Stomach (tissue), 9 donors: ENCODE measurements around the gene TPCN1. TPM values are rescaled to one million over a fixed set of nuclear protein-coding genes. Genes with fewer than 3 reads are reported as not detected.
A peak's percentile ranks its signal among the peaks of the same experiment; 100 is the strongest.

Source experiments
- DNase-seq, 2 donors: peaks; one replicate each; pipeline versions ENCODE4 v3.0.0 to v3.0.0-alpha.2; 2013 to 2019
- H3K27ac ChIP-seq, 5 donors: fragments of 200-600 bp in 4 of 5; sonication (generic) in 4 of 5; one replicate each; pipeline ENCODE4 v1.5.1; 2013 to 2019; ENCODE audit warnings: mild to moderate bottlenecking in 1 of 5, moderate library complexity in 1 of 5
- H3K27me3 ChIP-seq, 3 donors: fragments of 200-600 bp; sonication (generic); one replicate each; pipeline ENCODE4 v1.5.1; 2017 to 2019; ENCODE audit warnings: mixed run types in 1 of 3
- H3K36me3 ChIP-seq, 4 donors: fragments of 200-600 bp; sonication (generic); 1 replicate in 3 of 4; 2 replicates in 1 of 4; pipeline ENCODE4 v1.5.1; 2016 to 2019
- H3K4me1 ChIP-seq, 4 donors: fragments of 200-600 bp; sonication (generic); one replicate each; pipeline ENCODE4 v1.5.1; 2016 to 2019
- H3K4me3 ChIP-seq, 4 donors: fragments of 200-600 bp; sonication (generic) in 3 of 4; one replicate each; pipeline ENCODE4 v1.5.1; 2016 to 2019; ENCODE audit warnings: mild to moderate bottlenecking in 1 of 4
- H3K9me3 ChIP-seq, 4 donors: fragments of 200-600 bp; sonication (generic); one replicate each; pipeline ENCODE4 v1.5.1; 2016 to 2019
- EP300 ChIP-seq: sonication (generic); formaldehyde crosslinking; IDR thresholded peaks from one replicate; pipeline ENCODE4 v1.6.1; 2017; ENCODE audit warnings: antibody characterized with exemption
- POLR2A ChIP-seq, 4 donors: fragments of 450-650 bp; IDR thresholded peaks; one replicate each; pipeline ENCODE4 v1.6.1; 2016; ENCODE audit warnings: antibody characterized with exemption in 4 of 4, control low read depth in 2 of 4, mild to moderate bottlenecking in 1 of 4, moderate library complexity in 1 of 4
- POLR2AphosphoS5 ChIP-seq, 3 donors: sonication (generic); formaldehyde crosslinking; IDR thresholded peaks; one replicate each; pipeline ENCODE4 v1.6.1; 2016; ENCODE audit warnings: antibody characterized with exemption in 3 of 3
- WGBS, 5 donors: extraction: QIAGEN DNeasy Blood & Tissue Kit in 3 of 5; methylation state at CpG; one replicate each; pipeline versions ENCODE4 v1.1.5 to v1.1.7; 2013 to 2018; 5-methylcytosine and 5-hydroxymethylcytosine counted together
- intact Hi-C: fragments of 100-400 bp; cut with DNase I; formaldehyde crosslinking; loops from one replicate; pipeline ENCODE4 v1.15.1; 2023; ENCODE audit warnings: low total_unique reads
- polyA plus RNA-seq, 3 donors: library from polyadenylated mRNA; stranded (reverse); fragments of 200-250 nt; gene quantifications; one replicate each; pipeline ENCODE4 v1.2.3, GENCODE V29; 2013
- total RNA-seq, 5 donors: library from RNA; depleted of rRNA; stranded (reverse); fragments of >200 nt; gene quantifications; one replicate each; pipeline versions ENCODE4 v1.1.0 to v1.2.3, GENCODE V29; 2014 to 2016
- TF ChIP-seq, protein P1 (sequence below), 7 experiments: fragments of 450-650 bp in 4 of 7; fragments of 200-600 bp in 3 of 7; sonication (generic) in 3 of 7; IDR thresholded peaks; one replicate each; pipeline ENCODE4 v1.5.1; 2016 to 2019; ENCODE audit warnings: antibody characterized with exemption in 7 of 7, control low read depth in 2 of 7, mild to moderate bottlenecking in 1 of 7
- donor health status: healthy with polysubstance abuse.
- donor health status: Bipolar disorder and iron deficiency.
- donor health status: healthy.

Gene TPCN1
- total and polyA plus RNA-seq, 8 donors: 5.8 to 78.2 (median 30.2) TPM

DNA sequence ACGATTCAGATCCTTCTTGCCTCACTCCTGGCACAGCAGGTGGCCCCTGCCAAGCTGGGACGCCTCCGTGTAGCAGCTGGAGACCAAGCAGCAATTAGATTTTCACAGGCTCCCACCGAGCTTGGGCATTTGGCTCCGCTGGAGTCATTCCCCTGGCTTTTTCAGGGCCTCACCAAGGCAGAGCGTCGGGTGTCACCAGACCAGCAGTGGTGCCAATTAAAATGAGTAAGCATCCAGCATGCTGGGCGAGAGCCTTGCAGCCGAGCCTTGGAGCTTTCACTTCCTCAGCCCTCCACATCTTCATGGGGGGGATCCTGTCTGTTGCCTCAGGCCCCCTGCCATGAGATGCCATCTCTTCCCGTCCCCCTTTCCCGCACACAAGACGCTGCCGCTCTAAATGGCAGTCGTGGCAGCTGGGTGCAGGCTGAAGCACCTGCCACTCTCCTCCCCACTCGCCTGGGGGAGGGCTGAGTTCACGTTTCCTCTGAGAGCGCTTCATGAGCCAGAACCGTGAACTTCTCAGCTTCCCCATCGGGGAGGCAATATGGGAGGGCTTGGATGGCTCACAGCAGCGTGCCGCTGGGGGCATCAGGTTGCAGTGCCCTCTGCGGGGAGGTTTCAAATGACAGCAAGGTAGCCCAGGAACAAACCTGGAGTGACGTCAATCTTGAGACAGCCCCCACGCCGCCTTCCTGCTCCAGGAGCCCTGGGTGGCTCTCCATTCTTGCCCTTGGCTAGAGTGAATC, 11.7 kb downstream of the TPCN1 start:
- Histone ChIP-seq H3K4me3 (peak overlapping the region in 1 of 4 donors; percentile 3), H3K27ac (peak overlapping the region in 3 of 5 donors; percentile 47 to 61 (median 59)), H3K4me1 (peaks cover 4 to 81% (median 26%) of the 10 kb centered on the region in 4 donors), H3K27me3 (no peaks in the 10 kb centered on the region), H3K9me3 (no peaks in the 10 kb centered on the region), H3K36me3 (peaks cover 31 to 82% (median 75%) of the 10 kb centered on the region in 4 donors)
- DNase-seq: peak; percentile 25 to 69
- TF ChIP-seq POLR2A (IDR thresholded peaks at IDR 0.05) (no peak), EP300 (no peak), POLR2AphosphoS5 (IDR thresholded peaks at IDR 0.05) (no peak)
- TF ChIP-seq, protein P1, sequence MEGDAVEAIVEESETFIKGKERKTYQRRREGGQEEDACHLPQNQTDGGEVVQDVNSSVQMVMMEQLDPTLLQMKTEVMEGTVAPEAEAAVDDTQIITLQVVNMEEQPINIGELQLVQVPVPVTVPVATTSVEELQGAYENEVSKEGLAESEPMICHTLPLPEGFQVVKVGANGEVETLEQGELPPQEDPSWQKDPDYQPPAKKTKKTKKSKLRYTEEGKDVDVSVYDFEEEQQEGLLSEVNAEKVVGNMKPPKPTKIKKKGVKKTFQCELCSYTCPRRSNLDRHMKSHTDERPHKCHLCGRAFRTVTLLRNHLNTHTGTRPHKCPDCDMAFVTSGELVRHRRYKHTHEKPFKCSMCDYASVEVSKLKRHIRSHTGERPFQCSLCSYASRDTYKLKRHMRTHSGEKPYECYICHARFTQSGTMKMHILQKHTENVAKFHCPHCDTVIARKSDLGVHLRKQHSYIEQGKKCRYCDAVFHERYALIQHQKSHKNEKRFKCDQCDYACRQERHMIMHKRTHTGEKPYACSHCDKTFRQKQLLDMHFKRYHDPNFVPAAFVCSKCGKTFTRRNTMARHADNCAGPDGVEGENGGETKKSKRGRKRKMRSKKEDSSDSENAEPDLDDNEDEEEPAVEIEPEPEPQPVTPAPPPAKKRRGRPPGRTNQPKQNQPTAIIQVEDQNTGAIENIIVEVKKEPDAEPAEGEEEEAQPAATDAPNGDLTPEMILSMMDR (IDR thresholded peaks at IDR 0.05): no peak
- intact Hi-C loops: no loop called here
- WGBS, 5 donors: 71 to 84% (median 75%) methylated on average over 25 of the region's 25 CpGs

DNA sequence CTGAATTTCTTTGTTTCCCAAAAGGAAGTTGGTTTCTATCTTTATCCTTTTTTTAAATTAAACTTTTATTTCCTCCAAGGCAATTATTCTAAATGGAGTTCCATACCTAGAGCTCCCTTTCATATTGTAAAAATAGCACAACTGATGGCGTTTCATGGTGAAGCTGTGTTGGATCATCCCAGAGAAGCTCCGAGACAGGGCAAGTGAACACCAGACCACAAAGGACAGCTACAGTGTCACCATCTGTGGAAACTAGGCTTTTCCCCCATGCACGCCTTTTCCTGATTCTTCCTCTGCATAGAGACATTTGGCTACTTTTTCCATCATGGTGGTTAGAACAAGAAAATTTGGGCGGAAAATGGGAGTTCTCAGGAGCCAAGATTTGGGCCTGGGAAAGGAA, 12.7 kb downstream of the TPCN1 start:
- H3K9me3 ChIP-seq: no peaks in the 10 kb centered on the region
- peak overlapping the region in 2 of 5 donors; percentile 59 to 61 for H3K27ac ChIP-seq
- TF ChIP-seq POLR2AphosphoS5 (IDR thresholded peaks at IDR 0.05) (no peak), POLR2A (IDR thresholded peaks at IDR 0.05) (no peak), EP300 (no peak)
- TF ChIP-seq, protein P1 (IDR thresholded peaks at IDR 0.05): no peak
- no peak for DNase-seq
- H3K36me3 ChIP-seq: peaks cover 24 to 80% (median 74%) of the 10 kb centered on the region in 4 donors
- intact Hi-C loops: no loop called here
- H3K4me1 ChIP-seq: peaks cover 4 to 81% (median 24%) of the 10 kb centered on the region in 4 donors
- no peaks in the 10 kb centered on the region for H3K27me3 ChIP-seq
- no peak overlapping the region for H3K4me3 ChIP-seq
- WGBS, 5 donors: 89 to 94% (median 92%) methylated on average over 4 of the region's 4 CpGs

DNA sequence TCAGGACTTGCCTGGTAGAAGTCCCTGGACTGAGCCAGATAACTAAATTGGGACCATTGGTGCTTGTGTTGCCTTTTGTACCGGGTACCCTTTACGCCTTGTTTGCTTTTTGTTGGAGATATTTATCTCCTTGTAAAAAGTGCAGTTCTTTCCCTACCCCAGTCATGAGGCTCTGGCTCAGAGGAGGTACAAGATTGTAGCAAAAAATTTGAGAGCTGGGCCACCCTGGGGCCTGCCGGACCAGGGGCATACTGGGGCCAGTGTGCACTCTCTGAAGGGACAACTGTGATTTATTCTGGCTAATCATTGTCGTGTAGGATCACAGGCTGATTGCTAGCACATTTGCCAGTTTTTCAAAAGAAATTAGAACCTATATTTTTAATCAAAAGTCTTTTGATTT, 13.2 kb downstream of the TPCN1 start:
- intact Hi-C loops: no loop called here
- no peaks in the 10 kb centered on the region for H3K27me3 ChIP-seq
- H3K4me3 ChIP-seq: no peak overlapping the region
- H3K36me3 ChIP-seq: peaks cover 24 to 77% (median 72%) of the 10 kb centered on the region in 4 donors
- peak in 1 of 2 donors; percentile 10 for DNase-seq
- H3K4me1 ChIP-seq: peaks cover 9 to 81% (median 24%) of the 10 kb centered on the region in 4 donors
- TF ChIP-seq, protein P1 (IDR thresholded peaks at IDR 0.05): no peak
- TF ChIP-seq EP300 (no peak), POLR2A (IDR thresholded peaks at IDR 0.05) (no peak), POLR2AphosphoS5 (IDR thresholded peaks at IDR 0.05) (no peak)
- peak overlapping the region in 1 of 5 donors; percentile 6 for H3K27ac ChIP-seq
- WGBS, 5 donors: 36 to 74% (median 55%) methylated on average over 4 of the region's 4 CpGs
- H3K9me3 ChIP-seq: no peaks in the 10 kb centered on the region

DNA sequence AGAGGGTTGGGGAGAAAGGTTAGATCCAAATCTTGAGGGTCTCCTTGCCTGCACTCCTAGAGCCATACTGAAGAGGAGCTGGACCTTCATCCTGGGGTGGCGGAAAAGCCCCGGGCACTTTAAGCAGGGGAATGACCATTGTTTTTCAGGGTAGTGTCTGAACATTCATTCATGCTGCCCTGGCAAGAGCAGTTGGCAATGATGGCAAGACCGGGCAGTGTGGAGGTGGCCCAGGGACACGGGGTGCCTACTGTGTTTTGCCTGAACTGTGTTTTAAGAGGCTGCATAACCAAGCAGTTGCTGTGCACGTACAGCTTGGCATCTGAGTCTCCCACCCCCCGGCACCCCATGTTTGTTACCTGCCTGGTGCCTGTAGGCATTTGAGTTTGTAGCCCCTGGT, 14.7 kb downstream of the TPCN1 start:
- intact Hi-C loops: no loop called here
- Histone ChIP-seq H3K36me3 (peaks cover 17 to 62% (median 58%) of the 10 kb centered on the region in 4 donors), H3K27me3 (no peaks in the 10 kb centered on the region), H3K9me3 (no peaks in the 10 kb centered on the region), H3K27ac (no peak overlapping the region), H3K4me3 (no peak overlapping the region), H3K4me1 (peaks cover 11 to 85% (median 30%) of the 10 kb centered on the region in 4 donors)
- DNase-seq: peak in 1 of 2 donors; percentile 4
- WGBS, 5 donors: 87 to 96% (median 94%) methylated on average over 6 of the region's 6 CpGs
- no peak for TF ChIP-seq EP300
- no peak for TF ChIP-seq POLR2AphosphoS5 (IDR thresholded peaks at IDR 0.05)
